Measurements from ENCODE around the gene POU2F2.

Gene POU2F2

DNA sequence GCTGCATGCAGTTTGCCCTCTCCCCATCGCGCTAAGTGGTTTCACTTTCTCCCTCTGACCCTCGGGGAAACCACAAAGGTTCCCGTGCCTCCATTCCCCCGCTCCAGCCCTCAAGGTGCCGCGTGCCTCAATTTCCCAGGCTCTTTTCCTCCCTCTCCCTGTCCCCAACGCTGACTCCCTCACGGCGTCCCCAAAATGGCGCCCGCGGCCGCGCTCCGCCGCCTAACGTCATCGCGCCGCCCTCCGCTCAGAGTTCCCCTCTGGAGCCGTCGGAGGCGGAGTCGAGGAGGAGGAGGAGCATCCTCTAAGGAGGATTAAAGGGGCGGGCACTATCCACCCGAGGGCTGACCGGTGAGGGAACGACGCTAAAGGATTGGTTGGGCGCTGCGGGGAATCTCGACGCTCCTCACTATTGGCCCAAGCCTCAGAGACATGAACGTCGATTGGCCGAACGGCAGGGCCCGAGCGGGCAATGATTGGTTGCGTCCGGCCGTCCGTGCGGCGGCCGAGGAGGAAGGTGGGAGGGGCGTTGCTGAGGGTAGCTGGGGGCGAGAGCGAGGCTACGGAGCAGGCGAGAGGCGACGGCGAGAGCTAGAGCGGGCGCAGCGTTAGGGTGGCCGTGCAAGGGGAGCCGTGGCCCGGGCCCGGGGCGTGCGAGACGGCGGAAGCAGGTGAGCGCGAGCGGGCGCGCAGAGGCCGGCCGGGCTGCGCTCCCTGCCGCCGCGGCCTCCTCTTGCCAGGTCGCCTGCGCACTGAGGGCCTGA, 56.4 kb downstream of the POU2F2 start, which contains the start of gene ZNF574:
Gene ZNF574 (plus strand): TSS at position 551 of the 764 bp plus-strand sequence. CDS start 2,441 bp downstream, outside the sequence.
- peak within 1 kb of the TSS; percentile 94 for H3K4me3 ChIP-seq (ENCODE audit: low read length)
- peak; percentile 100 for DNase-seq (ENCODE audit: low read depth)
- no peak for TF ChIP-seq CTCF (IDR thresholded peaks at IDR 0.05; ENCODE audit: insufficient read depth, low read depth, low read length, missing control alignments)

- peak overlapping the region; percentile 94 for H3K4me3 ChIP-seq (ENCODE audit: low read length)
- TF ChIP-seq CTCF (IDR thresholded peaks at IDR 0.05; ENCODE audit: insufficient read depth, low read depth, low read length, missing control alignments) = no peak
- no peak for DNase-seq (ENCODE audit: low read depth)
Measured at GRCh38 chr19:42075364-42075615, 57.0 kb downstream of the POU2F2 start.

GRCh38 chr19:42074513-42075363, 57.5 kb downstream of the POU2F2 start:
- no peak for TF ChIP-seq CTCF (IDR thresholded peaks at IDR 0.05; ENCODE audit: insufficient read depth, low read depth, low read length, missing control alignments)
- DNase-seq (ENCODE audit: low read depth) = no peak

GRCh38 chr19:42071247-42071646, 61.0 kb downstream of the POU2F2 start:
- no peak for DNase-seq (ENCODE audit: low read depth)
- no peak overlapping the region for H3K4me3 ChIP-seq (ENCODE audit: low read length)
- TF ChIP-seq CTCF (IDR thresholded peaks at IDR 0.05; ENCODE audit: insufficient read depth, low read depth, low read length, missing control alignments) = no peak

More at GRCh38 chr19:42074513-42075363, 57.5 kb downstream of the POU2F2 start:
- H3K4me3 ChIP-seq (ENCODE audit: low read length) = peak overlapping the region; percentile 94

- H3K4me3 ChIP-seq (ENCODE audit: low read length) = no peak within 1 kb of the TSS
- TF ChIP-seq CTCF (IDR thresholded peaks at IDR 0.05; ENCODE audit: insufficient read depth, low read depth, low read length, missing control alignments) = no peak
- no peak for DNase-seq (ENCODE audit: low read depth)
Measured at GRCh38 chr19:42069619-42070351, 62.5 kb downstream of the POU2F2 start, which contains the start of gene GRIK5. Gene GRIK5, minus strand, starts transcription at chr19:42070206. Its CDS starts 4,436 bp downstream, at chr19:42065770.

- TF ChIP-seq CTCF (IDR thresholded peaks at IDR 0.05; ENCODE audit: insufficient read depth, low read depth, low read length, missing control alignments) = no peak
- H3K4me3 ChIP-seq (ENCODE audit: low read length) = no peak overlapping the region
- DNase-seq (ENCODE audit: low read depth) = no peak
Measured at GRCh38 chr19:42068756-42069571, 63.3 kb downstream of the POU2F2 start.
